Upper lobe of left lung (tissue), 6 donors: Measurements from ENCODE around the gene BET1. TPM values are rescaled to one million over a fixed set of nuclear protein-coding genes. Genes with fewer than 3 reads are reported as not detected.

Source experiments
- ATAC-seq, 2 donors: fragments of 200-7000 bp; cut with Tn5 transposase; one replicate each; pipeline ENCODE4 v1.9.1; 2022; ENCODE audit warnings: mild to moderate bottlenecking in 2 of 2, moderate library complexity in 2 of 2; ENCODE audit not compliant: low FRiP score in 2 of 2
- DNase-seq, 2 donors: peaks; one replicate each; pipeline ENCODE4 v3.0.0-alpha.2; 2019 to 2020
- H3K27ac ChIP-seq, 4 donors: fragments of 200-600 bp; sonication (generic); one replicate each; pipeline ENCODE4 v1.5.1; 2016 to 2019
- H3K27me3 ChIP-seq, 4 donors: fragments of 200-600 bp; sonication (generic); one replicate each; pipeline ENCODE4 v1.5.1; 2017 to 2019
- H3K36me3 ChIP-seq, 4 donors: fragments of 200-600 bp; sonication (generic); one replicate each; pipeline ENCODE4 v1.5.1; 2016 to 2019
- H3K4me1 ChIP-seq, 4 donors: fragments of 200-600 bp; sonication (generic); one replicate each; pipeline ENCODE4 v1.5.1; 2018 to 2019
- H3K4me3 ChIP-seq, 4 donors: fragments of 200-600 bp; sonication (generic); one replicate each; pipeline ENCODE4 v1.5.1; 2017 to 2019; ENCODE audit warnings: mild to moderate bottlenecking in 2 of 4, moderate library complexity in 1 of 4
- H3K9me3 ChIP-seq, 4 donors: fragments of 200-600 bp; sonication (generic); one replicate each; pipeline ENCODE4 v1.5.1; 2018 to 2019
- EP300 ChIP-seq, 4 donors: sonication (generic); formaldehyde crosslinking; IDR thresholded peaks; one replicate each; pipeline ENCODE4 v1.5.1; 2017; ENCODE audit warnings: antibody characterized with exemption in 4 of 4, control low read depth in 2 of 4
- POLR2A ChIP-seq, 4 donors: fragments of 450-650 bp; IDR thresholded peaks; one replicate each; pipeline ENCODE4 v1.5.1; 2016 to 2017; ENCODE audit warnings: antibody characterized with exemption in 4 of 4, mild to moderate bottlenecking in 2 of 4
- POLR2AphosphoS5 ChIP-seq, 2 donors: sonication (generic); formaldehyde crosslinking; IDR thresholded peaks; one replicate each; pipeline ENCODE4 v1.5.1; 2017; ENCODE audit warnings: antibody characterized with exemption in 2 of 2
- WGBS, 2 donors: methylation state at CpG; one replicate each; pipeline ENCODE4 v1.1.5; 2017 to 2018; 5-methylcytosine and 5-hydroxymethylcytosine counted together
- total RNA-seq, 6 donors: library from RNA; depleted of rRNA in 4 of 6; stranded (reverse); fragments of >200 nt in 4 of 6; gene quantifications; one replicate each; pipeline versions ENCODE4 v1.1.0 to v1.2.1, GENCODE V29; 2016 to 2021
- TF ChIP-seq, protein P1 (sequence below), 6 experiments: fragments of 450-650 bp in 4 of 6; fragments of 200-600 bp in 2 of 6; sonication (generic) in 2 of 6; IDR thresholded peaks; one replicate each; pipeline ENCODE4 v1.5.1; 2016 to 2019; ENCODE audit warnings: antibody characterized with exemption in 6 of 6
- donor health status: DM: no; HTN: no; CAD: no; lungs with moderate emphysema.
- donor health status: DM: no; HTN: yes; CAD: no; lungs with severe emphysema.

The BET1 gene
- total RNA-seq, 6 donors from 2014 or later, result 11.7 to 39.2 (median 21.1) TPM

DNA sequence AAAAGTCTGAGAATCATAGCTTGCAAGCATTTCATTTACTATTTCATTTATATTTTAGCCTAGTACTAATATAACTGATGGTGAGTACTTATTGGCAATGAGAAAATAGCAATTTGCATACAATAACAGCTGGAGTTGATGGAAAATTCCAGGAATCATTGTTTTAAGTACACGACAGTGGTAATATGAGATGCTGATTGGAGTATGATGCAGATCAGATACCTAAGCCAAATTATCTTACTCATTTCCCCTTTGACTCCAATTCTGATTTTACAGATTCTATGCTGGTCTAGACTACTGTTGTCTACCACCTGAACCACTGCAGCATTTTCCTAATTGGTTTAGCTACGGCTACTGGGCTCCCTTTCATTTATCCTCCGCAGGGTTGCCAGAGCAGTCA lies 45.9 kb downstream of the BET1 start:
- 85 to 92% methylated on average over 3 of the region's 3 CpGs for WGBS, 2 donors
- Histone ChIP-seq H3K36me3 (no peaks in the 10 kb centered on the region), H3K4me1 (no peaks in the 10 kb centered on the region), H3K4me3 (no peak overlapping the region), H3K27ac (no peak overlapping the region), H3K27me3 (no peaks in the 10 kb centered on the region), H3K9me3 (no peaks in the 10 kb centered on the region)
- no peak for DNase-seq
- no peak for ATAC-seq
- TF ChIP-seq, protein P1, sequence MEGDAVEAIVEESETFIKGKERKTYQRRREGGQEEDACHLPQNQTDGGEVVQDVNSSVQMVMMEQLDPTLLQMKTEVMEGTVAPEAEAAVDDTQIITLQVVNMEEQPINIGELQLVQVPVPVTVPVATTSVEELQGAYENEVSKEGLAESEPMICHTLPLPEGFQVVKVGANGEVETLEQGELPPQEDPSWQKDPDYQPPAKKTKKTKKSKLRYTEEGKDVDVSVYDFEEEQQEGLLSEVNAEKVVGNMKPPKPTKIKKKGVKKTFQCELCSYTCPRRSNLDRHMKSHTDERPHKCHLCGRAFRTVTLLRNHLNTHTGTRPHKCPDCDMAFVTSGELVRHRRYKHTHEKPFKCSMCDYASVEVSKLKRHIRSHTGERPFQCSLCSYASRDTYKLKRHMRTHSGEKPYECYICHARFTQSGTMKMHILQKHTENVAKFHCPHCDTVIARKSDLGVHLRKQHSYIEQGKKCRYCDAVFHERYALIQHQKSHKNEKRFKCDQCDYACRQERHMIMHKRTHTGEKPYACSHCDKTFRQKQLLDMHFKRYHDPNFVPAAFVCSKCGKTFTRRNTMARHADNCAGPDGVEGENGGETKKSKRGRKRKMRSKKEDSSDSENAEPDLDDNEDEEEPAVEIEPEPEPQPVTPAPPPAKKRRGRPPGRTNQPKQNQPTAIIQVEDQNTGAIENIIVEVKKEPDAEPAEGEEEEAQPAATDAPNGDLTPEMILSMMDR (IDR thresholded peaks at IDR 0.05), result no peak
- TF ChIP-seq EP300 (IDR thresholded peaks at IDR 0.05) (no peak), POLR2A (IDR thresholded peaks at IDR 0.05) (no peak), POLR2AphosphoS5 (IDR thresholded peaks at IDR 0.05) (no peak)

DNA sequence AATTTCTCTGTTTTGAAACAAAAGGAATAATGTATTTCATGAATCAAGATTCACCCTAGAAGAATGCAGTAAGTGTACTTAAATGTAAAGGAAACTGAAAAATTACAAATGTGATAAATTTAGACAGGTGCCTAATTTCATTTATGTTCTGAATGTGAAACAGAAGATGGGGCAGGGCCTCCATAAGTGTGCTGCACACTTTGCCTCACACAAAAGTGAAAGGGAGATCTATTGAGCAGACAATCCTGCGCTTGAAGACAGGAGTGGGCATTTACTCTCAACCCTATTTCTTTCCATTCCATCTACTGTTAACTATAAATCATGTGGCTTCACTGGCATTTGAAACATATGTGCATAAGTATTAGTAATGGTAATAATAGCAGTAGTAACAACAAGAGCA lies 46.4 kb downstream of the BET1 start:
- Histone ChIP-seq H3K36me3 (no peaks in the 10 kb centered on the region), H3K4me1 (no peaks in the 10 kb centered on the region), H3K9me3 (no peaks in the 10 kb centered on the region), H3K27me3 (no peaks in the 10 kb centered on the region), H3K4me3 (no peak overlapping the region), H3K27ac (no peak overlapping the region)
- no peak for ATAC-seq
- no peak for DNase-seq
- 95 to 100% methylated on average over 1 of the region's 1 CpG for WGBS, 2 donors
- no peak for TF ChIP-seq EP300 (IDR thresholded peaks at IDR 0.05)
- no peak for TF ChIP-seq POLR2A (IDR thresholded peaks at IDR 0.05)
- TF ChIP-seq, protein P1 (IDR thresholded peaks at IDR 0.05), result no peak
- TF ChIP-seq POLR2AphosphoS5 (IDR thresholded peaks at IDR 0.05), result no peak

DNA sequence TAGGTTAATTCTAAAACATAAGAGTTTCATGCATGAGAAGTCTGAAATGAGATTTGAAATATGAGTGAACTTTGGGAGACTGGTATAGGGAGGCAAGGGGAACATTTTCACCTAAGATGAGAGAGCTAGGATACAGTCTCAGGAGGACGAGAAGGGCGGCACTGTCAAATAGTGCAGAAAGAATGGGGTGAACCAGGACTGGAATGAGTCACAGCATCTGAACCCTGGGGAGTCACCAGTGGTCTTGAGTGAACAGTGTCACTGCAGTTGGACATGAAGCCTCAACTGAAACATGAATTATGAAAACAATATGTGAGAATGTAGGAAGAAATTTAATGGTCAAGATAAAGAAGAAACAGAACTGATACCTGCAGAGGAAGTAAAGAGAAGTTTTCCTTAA lies 48.9 kb downstream of the BET1 start:
- H3K27ac ChIP-seq, result no peak overlapping the region
- no peak for ATAC-seq
- H3K4me3 ChIP-seq, result no peak overlapping the region
- H3K9me3 ChIP-seq, result no peaks in the 10 kb centered on the region
- H3K36me3 ChIP-seq, result no peaks in the 10 kb centered on the region
- H3K27me3 ChIP-seq, result no peaks in the 10 kb centered on the region
- no peak for DNase-seq
- 89 to 92% methylated on average over 2 of the region's 2 CpGs for WGBS, 2 donors
- TF ChIP-seq, protein P1 (IDR thresholded peaks at IDR 0.05), result no peak
- TF ChIP-seq POLR2AphosphoS5 (IDR thresholded peaks at IDR 0.05), result no peak
- no peak for TF ChIP-seq POLR2A (IDR thresholded peaks at IDR 0.05)
- no peak for TF ChIP-seq EP300 (IDR thresholded peaks at IDR 0.05)
- H3K4me1 ChIP-seq, result no peaks in the 10 kb centered on the region

DNA sequence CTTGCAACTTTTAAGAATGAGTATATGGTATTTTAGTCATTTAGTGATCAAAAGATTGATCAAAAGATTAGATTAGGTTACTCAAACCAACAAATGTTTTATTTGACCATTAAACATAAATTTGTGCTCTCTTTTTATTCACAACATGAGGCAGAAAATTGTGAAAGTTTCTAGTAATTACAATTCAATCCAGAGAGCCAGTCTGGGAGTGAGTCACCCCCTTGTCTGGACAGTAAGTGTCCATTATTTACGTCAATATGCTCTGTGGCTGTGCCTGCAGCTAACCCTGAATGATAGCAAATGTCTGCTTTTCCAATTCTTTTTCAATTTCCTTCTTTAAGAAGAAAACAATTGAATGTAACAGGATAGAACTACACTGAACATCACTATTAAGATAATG lies 54.7 kb downstream of the BET1 start:
- Histone ChIP-seq H3K9me3 (no peaks in the 10 kb centered on the region), H3K27ac (no peak overlapping the region), H3K36me3 (no peaks in the 10 kb centered on the region), H3K27me3 (no peaks in the 10 kb centered on the region), H3K4me1 (peaks cover 0 to 8% (median 2%) of the 10 kb centered on the region in 4 donors), H3K4me3 (no peak overlapping the region)
- no peak for TF ChIP-seq POLR2AphosphoS5 (IDR thresholded peaks at IDR 0.05)
- no peak for TF ChIP-seq EP300 (IDR thresholded peaks at IDR 0.05)
- TF ChIP-seq POLR2A (IDR thresholded peaks at IDR 0.05), result no peak
- TF ChIP-seq, protein P1 (IDR thresholded peaks at IDR 0.05), result no peak
- DNase-seq, result no peak
- WGBS, 2 donors, result 67 to 70% methylated on average over 1 of the region's 1 CpG
- ATAC-seq, result peak in 1 of 2 donors; percentile 43

DNA sequence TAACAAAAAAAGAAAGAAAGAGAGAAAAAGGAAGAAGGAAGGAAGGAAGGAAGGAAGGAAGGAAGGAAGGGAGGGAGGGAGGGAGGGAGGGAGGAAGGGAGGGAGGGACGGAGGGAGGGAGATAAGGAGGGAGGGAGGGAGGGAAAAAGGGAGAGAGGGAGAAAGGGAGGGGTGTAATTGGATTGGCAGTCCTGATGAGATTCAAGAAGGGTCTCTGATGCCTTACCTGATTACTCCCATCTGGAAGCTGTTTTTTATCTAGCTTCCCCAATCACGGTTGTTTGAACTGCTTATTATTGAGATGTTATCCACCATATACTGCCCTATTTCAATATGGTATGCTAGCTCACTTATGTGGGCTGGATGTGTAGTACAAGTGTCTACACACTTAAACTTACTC lies 55.3 kb downstream of the BET1 start:
- no peaks in the 10 kb centered on the region for H3K9me3 ChIP-seq
- H3K27ac ChIP-seq, result no peak overlapping the region
- H3K4me3 ChIP-seq, result no peak overlapping the region
- H3K4me1 ChIP-seq, result peaks cover 0 to 8% (median 3%) of the 10 kb centered on the region in 4 donors
- DNase-seq (no peak), ATAC-seq (no peak)
- no peaks in the 10 kb centered on the region for H3K27me3 ChIP-seq
- H3K36me3 ChIP-seq, result no peaks in the 10 kb centered on the region
- 44 to 60% methylated on average over 2 of the region's 2 CpGs for WGBS, 2 donors
- TF ChIP-seq, protein P1 (IDR thresholded peaks at IDR 0.05), result no peak
- TF ChIP-seq POLR2A (IDR thresholded peaks at IDR 0.05) (no peak), POLR2AphosphoS5 (IDR thresholded peaks at IDR 0.05) (no peak), EP300 (IDR thresholded peaks at IDR 0.05) (no peak)
